K562 (cell line): Measurements from ENCODE around the gene RAB4B. TPM values are rescaled to one million over a fixed set of nuclear protein-coding genes. Genes with fewer than 3 reads are reported as not detected.

Source experiments
- ATAC-seq: fragments of 200-7000 bp; cut with Tn5 transposase; 3 replicates; pipeline ENCODE4 v1.9.1; 2020; ENCODE audit warnings: moderate library complexity
- BruUV-seq: library from RNA; stranded (reverse); fragments of 400-500 nt; replicated peaks from 2 replicates; lab custom pipeline; 2021; lab: Mats Ljungman, UMichigan
- CTCF ChIA-PET: fragments of 300-600 bp; formaldehyde crosslinking; extraction: SDS; loops from one replicate; lab custom pipeline; 2021; ENCODE audit warnings: low intra/inter-chr PET ratio; lab: Yijun Ruan, JAX
- POLR2A ChIA-PET: fragments of 300-600, 350-650 bp; sonication (Branson Sonifier 250); formaldehyde crosslinking; extraction: SDS; loops from one replicate; lab custom pipeline; 2021; ENCODE audit warnings: antibody characterized with exemption, inconsistent platforms; lab: Yijun Ruan, JAX
- DNase-seq, 4 experiments: peaks; one replicate each; pipeline versions ENCODE4 v3.0.0 to v3.0.0-alpha.2; 2011 to 2018; ENCODE audit warnings: low spot score in 3 of 4, mixed read lengths in 3 of 4; ENCODE audit errors: extremely low read depth in 1 of 4
- FAIRE-seq: peaks from 2 replicates; lab custom pipeline; 2011; peaks lifted over from hg19 to GRCh38; lab: Jason Lieb, UNC
- H2AFZ ChIP-seq: 2 replicates; pipeline ENCODE4 v1.6.0; 2011; ENCODE audit warnings: low read depth, low read length, control low read depth, inconsistent platforms
- H3K27ac ChIP-seq: fragments of 200-600 bp; 3 replicates; pipeline ENCODE4 v1.8.0; 2011; ENCODE audit warnings: low read depth, mild to moderate bottlenecking, control low read depth, inconsistent platforms, low read length, moderate library complexity, mixed read lengths; ENCODE audit errors: extremely low read depth
- H3K27me3 ChIP-seq, 2 experiments: fragments of 300-600 bp in 1 of 2; 2 replicates in 1 of 2; 3 replicates in 1 of 2; pipeline versions ENCODE4 v1.6.0 to v1.8.0; 2011; ENCODE audit warnings: inconsistent platforms in 2 of 2, low read length in 2 of 2, mild to moderate bottlenecking in 1 of 2, mixed read lengths in 1 of 2, moderate library complexity in 1 of 2; ENCODE audit not compliant: control insufficient read depth in 2 of 2, insufficient read depth in 2 of 2
- H3K36me3 ChIP-seq: fragments of 300-600 bp; 3 replicates; pipeline ENCODE4 v1.8.0; 2011; ENCODE audit warnings: mild to moderate bottlenecking, low read length, inconsistent platforms; ENCODE audit not compliant: control insufficient read depth, insufficient read depth
- H3K4me1 ChIP-seq, 2 experiments: fragments of 200-600 bp in 1 of 2; replicated peaks in 1 of 2; 2 replicates in 1 of 2; 3 replicates in 1 of 2; pipeline versions ENCODE4 v1.5.1 to v1.8.0; 2011; ENCODE audit warnings: inconsistent platforms in 2 of 2, low read length in 2 of 2, mild to moderate bottlenecking in 1 of 2, mixed read lengths in 1 of 2, moderate library complexity in 1 of 2; ENCODE audit not compliant: control insufficient read depth in 2 of 2, insufficient read depth in 2 of 2
- H3K4me2 ChIP-seq: 2 replicates; pipeline ENCODE4 v1.6.1; 2011; ENCODE audit warnings: low read length, control low read depth, inconsistent platforms, mixed read lengths; ENCODE audit not compliant: insufficient read depth
- H3K4me3 ChIP-seq: fragments of 200-600 bp; sonication (generic), shearing (Covaris generic); 2 replicates; pipeline ENCODE4 v1.5.1; 2016; ENCODE audit warnings: control low read depth, inconsistent platforms
- H3K79me2 ChIP-seq: fragments of 200-600 bp; 3 replicates; pipeline ENCODE4 v1.8.0; 2011; ENCODE audit warnings: low read length, inconsistent platforms; ENCODE audit not compliant: control insufficient read depth, insufficient read depth
- H3K9ac ChIP-seq, 2 experiments: 2 replicates each; pipeline versions ENCODE4 v1.6.0 to v1.6.1; 2011; ENCODE audit warnings: low read depth in 2 of 2, low read length in 2 of 2, control low read depth in 1 of 2, inconsistent platforms in 1 of 2, mild to moderate bottlenecking in 1 of 2, mixed read lengths in 1 of 2; ENCODE audit not compliant: insufficient read depth in 1 of 2
- H3K9me1 ChIP-seq: one replicate; pipeline ENCODE4 v1.6.0; 2011; ENCODE audit warnings: inconsistent platforms, mild to moderate bottlenecking, low read length, moderate library complexity; ENCODE audit not compliant: control insufficient read depth, insufficient read depth
- H3K9me3 ChIP-seq: replicated peaks from 2 replicates; pipeline ENCODE4 v1.5.1; 2011; ENCODE audit warnings: low read depth, low read length, inconsistent platforms; ENCODE audit not compliant: control insufficient read depth, insufficient read depth
- H4K20me1 ChIP-seq: replicated peaks from 2 replicates; pipeline ENCODE4 v1.6.1; 2011; ENCODE audit warnings: low read length, inconsistent platforms, mixed read lengths; ENCODE audit not compliant: control insufficient read depth, insufficient read depth
- LEF1 ChIP-seq: fragments of 450-650 bp; IDR thresholded peaks from 2 replicates; pipeline ENCODE4 v1.6.1; 2016; ENCODE audit warnings: mild to moderate bottlenecking
- ZBTB1 ChIP-seq: sonication (generic); formaldehyde crosslinking; IDR thresholded peaks from 2 replicates; pipeline ENCODE4 v1.8.1; 2023; ENCODE audit warnings: missing genetic modification reagents, low read depth, mild to moderate bottlenecking, borderline replicate concordance
- ZBTB26 ChIP-seq: fragments of 450-650 bp; formaldehyde crosslinking; IDR thresholded peaks from 2 replicates; pipeline ENCODE4 v1.4.0; 2022; ENCODE audit warnings: missing genetic modification characterization
- ZNF121 ChIP-seq: sonication (generic); formaldehyde crosslinking; conservative IDR thresholded peaks from 2 replicates; pipeline ENCODE4 v1.8.0; 2022; ENCODE audit warnings: missing genetic modification reagents
- WGBS: fragments of 100-300 bp; shearing (Covaris generic); methylation state at CpG from one replicate; pipeline ENCODE4 v1.1.6; 2016; ENCODE audit warnings: low coverage, mixed read lengths; ENCODE audit not compliant: insufficient coverage; ENCODE audit errors: missing lambda C conversion rate; 5-methylcytosine and 5-hydroxymethylcytosine counted together
- in situ Hi-C: fragments of 300-500 bp; cut with MboI; formaldehyde crosslinking; loops from 4 replicates; pipeline ENCODE4 v1.15.0; 2018; ENCODE audit warnings: inconsistent platforms, mixed read lengths
- intact Hi-C: fragments of 100-400 bp; cut with micrococcal nuclease; formaldehyde crosslinking; loops from 2 replicates; pipeline ENCODE4 v1.14.2; 2022
- polyA plus RNA-seq, 8 experiments: library from polyadenylated mRNA; depleted of rRNA in 4 of 8; stranded (reverse) in 5 of 8; unstranded in 3 of 8; fragments of >200 nt; fragmentation: Nextera tagmentation in 2 of 8; fragmentation: Illumina TruSeq in 1 of 8; extraction: Ambion mirVana in 2 of 8; extraction: Trizol in 1 of 8; gene quantifications; 2 replicates each; pipeline versions ENCODE4 v1.2.1 to v1.2.3, GENCODE V29; 2011 to 2014; ENCODE audit warnings: inconsistent platforms in 1 of 8, missing spikeins in 1 of 8
- total RNA-seq, 7 experiments: library from RNA; depleted of rRNA in 6 of 7; stranded (reverse); fragments of >200 nt in 6 of 7; fragmentation: Illumina TruSeq in 2 of 7; extraction: Trizol in 2 of 7; gene quantifications; 2 replicates each; pipeline versions ENCODE4 v1.2.1 to v1.2.3, GENCODE V29; 2011 to 2021; ENCODE audit warnings: low replicate concordance in 1 of 7

The RAB4B gene
- total and polyA plus RNA-seq, 9 of the 15 experiments (the other 6 are each of a cell fraction or from before 2014, with no cell fraction given) = 0.28 to 20.4 (median 9.0) TPM

GRCh38 chr19:40776364-40776763 is 1.7 kb upstream of the RAB4B start:
- no peaks in the 10 kb centered on the region for H3K9me1 ChIP-seq
- no peaks in the 10 kb centered on the region for H4K20me1 ChIP-seq
- 68% methylated on average over 7 of the region's 7 CpGs for WGBS
- H3K79me2 ChIP-seq = no peaks in the 10 kb centered on the region
- ATAC-seq (no peak), DNase-seq (no peak), FAIRE-seq (no peak)
- H3K4me3 ChIP-seq = no peak overlapping the region
- H2AFZ ChIP-seq = peak overlapping the region; percentile 97; the same call in 1 of the 2 replicates
- TF ChIP-seq LEF1 (no peak), ZBTB26 (CRISPR knock-in tag) (no peak), ZNF121 (CRISPR knock-in tag) (0 out of 2 replicates have a peak, but pooled peaks have one; percentile 30), ZBTB1 (CRISPR knock-in tag) (no peak)
- H3K4me2 ChIP-seq = peak overlapping the region; percentile 100; the same call in 1 of the 2 replicates
- ChIA-PET POLR2A (interaction anchor here (1.2 to 3.1 kb wide), 4 partner anchors 10 to 35 kb away, joined by 3 to 26 read pairs (median 8); no protein-coding TSS in a partner anchor), CTCF (no interaction called here)
- BruUV-seq = no TSS peak
- H3K9me3 ChIP-seq = no peaks in the 10 kb centered on the region
- H3K27ac ChIP-seq = no peak overlapping the region
- peaks cover 12 to 18% of the 10 kb centered on the region in 2 experiments; a peak in 3 of 5 replicates for H3K4me1 ChIP-seq
- H3K9ac ChIP-seq = peak overlapping the region in 1 of 2 experiments; percentile 82; a peak in 1 of 4 replicates
- H3K27me3 ChIP-seq = no peaks in the 10 kb centered on the region
- intact Hi-C loops (no loop called here), in situ Hi-C loops (no loop called here)
- H3K36me3 ChIP-seq = no peaks in the 10 kb centered on the region
